Measurements from ENCODE around the gene TXNDC2. TPM values are rescaled to one million over a fixed set of nuclear protein-coding genes. Genes with fewer than 3 reads are reported as not detected.

The TXNDC2 gene
- total RNA-seq, 1 experiment from 2014 or later: 0.28 TPM

DNA sequence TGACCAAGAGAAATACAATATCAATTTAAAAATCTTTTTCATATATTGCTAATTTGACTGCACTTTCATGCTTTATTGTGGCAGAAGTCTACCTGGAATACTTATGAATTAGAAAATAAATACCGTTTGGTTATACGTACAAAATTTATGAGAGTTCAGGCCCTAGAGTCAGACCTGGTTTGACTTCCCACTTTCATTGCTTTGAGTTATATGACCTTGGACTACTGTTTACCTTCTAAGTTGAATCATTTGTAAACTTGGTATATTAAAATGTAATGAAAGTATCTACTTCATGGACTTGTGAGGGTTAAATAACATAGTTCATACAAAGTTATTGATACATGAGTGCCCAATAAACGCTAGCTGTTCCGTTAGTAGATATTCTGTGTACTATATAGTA is 40.0 kb downstream of the TXNDC2 start:
- H2BK5ac ChIP-seq (ENCODE audit: insufficient read length, low read length): no peak overlapping the region
- no peaks in the 10 kb centered on the region for H3K9me3 ChIP-seq (ENCODE audit: control insufficient read depth, low read depth, low read length)
- no peaks in the 10 kb centered on the region for H3K27me3 ChIP-seq (ENCODE audit: insufficient read depth, low read length)
- no peak overlapping the region for H3K4me2 ChIP-seq (ENCODE audit: insufficient read depth, insufficient read length, low read length)
- no peak overlapping the region for H3K4ac ChIP-seq (ENCODE audit: low read depth, low read length)
- peaks cover 37 to 51% of the 10 kb centered on the region in 2 experiments for H3K4me1 Mint-ChIP-seq
- H4K91ac ChIP-seq (ENCODE audit: insufficient read length, low read depth, low read length): no peak overlapping the region
- no peak overlapping the region for H3K14ac ChIP-seq (ENCODE audit: insufficient read depth, low read length)
- H3K4me3 Mint-ChIP-seq: no peak overlapping the region
- peaks cover 34% of the 10 kb centered on the region for H3K79me2 ChIP-seq (ENCODE audit: insufficient read depth, low read length)
- H4K20me1 ChIP-seq (ENCODE audit: control insufficient read depth, insufficient read depth, insufficient read length): no peaks in the 10 kb centered on the region
- no peak overlapping the region for H3T11ph ChIP-seq (ENCODE audit: low read length)
- peaks cover under 1% of the 10 kb centered on the region; the same call in 1 of the 2 replicates for H3K4me1 ChIP-seq (ENCODE audit: insufficient read depth, low read length)
- no peak overlapping the region for H3K18ac ChIP-seq (ENCODE audit: insufficient read length, low read depth, low read length)
- no peak overlapping the region for H3K9ac ChIP-seq (ENCODE audit: extremely low read depth, insufficient read length, low read length)
- no peak overlapping the region for H3K27ac ChIP-seq (ENCODE audit: insufficient read length, low read depth, low read length)
- H2BK12ac ChIP-seq (ENCODE audit: insufficient read length, low read depth, low read length): no peak overlapping the region
- H4K8ac ChIP-seq (replicated peaks; ENCODE audit: insufficient read length, low read depth, low read length): no peak overlapping the region
- no peaks in the 10 kb centered on the region for H3K36me3 Mint-ChIP-seq (ENCODE audit: insufficient read depth in 1 of 3, low read depth in 3 of 3)
- no peak overlapping the region for H3K27ac Mint-ChIP-seq
- H2AK5ac ChIP-seq (ENCODE audit: insufficient read length, low read length): no peak overlapping the region
- no peak overlapping the region for H3K23ac ChIP-seq (ENCODE audit: insufficient read length, low read depth, low read length)
- H3K79me1 ChIP-seq (ENCODE audit: insufficient read depth, low read depth, low read length, poor library complexity, severe bottlenecking): peaks cover 4% of the 10 kb centered on the region
- no peaks in the 10 kb centered on the region for H3K27me3 Mint-ChIP-seq (ENCODE audit: low read depth)
- H2AFZ ChIP-seq (ENCODE audit: low read length): no peak overlapping the region
- no peak overlapping the region for H2BK120ac ChIP-seq (ENCODE audit: low read depth, low read length, poor library complexity, severe bottlenecking)
- TF ChIP-seq, protein P1, sequence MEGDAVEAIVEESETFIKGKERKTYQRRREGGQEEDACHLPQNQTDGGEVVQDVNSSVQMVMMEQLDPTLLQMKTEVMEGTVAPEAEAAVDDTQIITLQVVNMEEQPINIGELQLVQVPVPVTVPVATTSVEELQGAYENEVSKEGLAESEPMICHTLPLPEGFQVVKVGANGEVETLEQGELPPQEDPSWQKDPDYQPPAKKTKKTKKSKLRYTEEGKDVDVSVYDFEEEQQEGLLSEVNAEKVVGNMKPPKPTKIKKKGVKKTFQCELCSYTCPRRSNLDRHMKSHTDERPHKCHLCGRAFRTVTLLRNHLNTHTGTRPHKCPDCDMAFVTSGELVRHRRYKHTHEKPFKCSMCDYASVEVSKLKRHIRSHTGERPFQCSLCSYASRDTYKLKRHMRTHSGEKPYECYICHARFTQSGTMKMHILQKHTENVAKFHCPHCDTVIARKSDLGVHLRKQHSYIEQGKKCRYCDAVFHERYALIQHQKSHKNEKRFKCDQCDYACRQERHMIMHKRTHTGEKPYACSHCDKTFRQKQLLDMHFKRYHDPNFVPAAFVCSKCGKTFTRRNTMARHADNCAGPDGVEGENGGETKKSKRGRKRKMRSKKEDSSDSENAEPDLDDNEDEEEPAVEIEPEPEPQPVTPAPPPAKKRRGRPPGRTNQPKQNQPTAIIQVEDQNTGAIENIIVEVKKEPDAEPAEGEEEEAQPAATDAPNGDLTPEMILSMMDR (conservative IDR thresholded peaks at IDR 0.05): no peak
- no peak overlapping the region for H2BK15ac ChIP-seq (ENCODE audit: low read depth, low read length)
- H3K23me2 ChIP-seq (ENCODE audit: insufficient read length, low read depth, low read length, poor library complexity, severe bottlenecking): no peaks in the 10 kb centered on the region
- H3K9me3 Mint-ChIP-seq: no peaks in the 10 kb centered on the region
- no peak overlapping the region for H2BK20ac ChIP-seq (ENCODE audit: low read depth, low read length, poor library complexity, severe bottlenecking)
- no peak overlapping the region for H3K56ac ChIP-seq (ENCODE audit: insufficient read length, low read depth, low read length)
- DNase-seq: no peak
- no peak overlapping the region for H4K5ac ChIP-seq (ENCODE audit: insufficient read length, low read depth, low read length)
- no CpG with 5 or more reads among the region's 4 CpGs for WGBS (ENCODE audit: extremely low coverage, insufficient read length, low lambda C conversion rate)

Data from H9 (cell line).